ENCODE data around the gene ZBTB1.
A peak's percentile ranks its signal among the peaks of the same experiment; 100 is the strongest.
"Not testable (repeated sequence)": the region's sequence is repeated elsewhere in the genome, so short reads cannot be mapped to it uniquely, and the experiment has no call there.

The ZBTB1 gene

GRCh38 chr14:64500088-64500487, 4.5 kb upstream of the ZBTB1 start:
- no peak for DNase-seq (ENCODE audit: low read depth in 2 of 2)

GRCh38 chr14:64501411-64502171, 3.0 kb upstream of the ZBTB1 start:
- DNase-seq (ENCODE audit: low read depth in 2 of 2) = no peak

- no peak for DNase-seq (ENCODE audit: low read depth in 2 of 2)
These were observed 2.1 kb upstream of the ZBTB1 start for GRCh38 chr14:64502456-64502855.

GRCh38 chr14:64502887-64503433, 1.6 kb upstream of the ZBTB1 start:
- no peak for DNase-seq (ENCODE audit: low read depth in 2 of 2)

- peak; percentile 83 for DNase-seq (ENCODE audit: low read depth in 2 of 2)
These were observed 898 bp upstream of the ZBTB1 start, which contains the start of gene ZBTB25 for GRCh38 chr14:64503434-64504309. ZBTB25 (minus strand) TSS chr14:64503838; CDS start chr14:64490533, 13,305 bp downstream.

- DNase-seq (ENCODE audit: low read depth in 2 of 2) = peak; percentile 73 to 77
These were observed 576 bp downstream of the ZBTB1 start for GRCh38 chr14:64504897-64505794.

- no peak for DNase-seq (ENCODE audit: low read depth in 2 of 2)
These were observed 2.2 kb downstream of the ZBTB1 start for GRCh38 chr14:64506721-64507120.

GRCh38 chr14:64507376-64508156, 3.0 kb downstream of the ZBTB1 start:
- no peak for DNase-seq (ENCODE audit: low read depth in 2 of 2)

- DNase-seq (ENCODE audit: low read depth in 2 of 2) = no peak
These were observed 3.7 kb downstream of the ZBTB1 start for GRCh38 chr14:64508215-64508776.

GRCh38 chr14:64509036-64509435, 4.5 kb downstream of the ZBTB1 start:
- no peak for DNase-seq (ENCODE audit: low read depth in 2 of 2)

- DNase-seq (ENCODE audit: low read depth in 2 of 2) = peak; percentile 43 to 50
These were observed 6.5 kb downstream of the ZBTB1 start for GRCh38 chr14:64510825-64511671.

- DNase-seq (ENCODE audit: low read depth in 2 of 2) = no peak
These were observed 8.7 kb downstream of the ZBTB1 start for GRCh38 chr14:64513271-64513670.

GRCh38 chr14:64515053-64515452, 10.5 kb downstream of the ZBTB1 start:
- DNase-seq (ENCODE audit: low read depth in 2 of 2) = no peak

- DNase-seq (ENCODE audit: low read depth in 2 of 2) = no peak
These were observed 12.4 kb downstream of the ZBTB1 start for GRCh38 chr14:64516969-64517368.

- DNase-seq (ENCODE audit: low read depth in 2 of 2) = not testable (repeated sequence)
These were observed 13.1 kb downstream of the ZBTB1 start for GRCh38 chr14:64517667-64518066.

GRCh38 chr14:64518229-64518628, 13.7 kb downstream of the ZBTB1 start:
- no peak for DNase-seq (ENCODE audit: low read depth in 2 of 2)

GRCh38 chr14:64520699-64521098, 16.1 kb downstream of the ZBTB1 start:
- no peak for DNase-seq (ENCODE audit: low read depth in 2 of 2)

- DNase-seq (ENCODE audit: low read depth in 2 of 2) = no peak
These were observed 18.2 kb downstream of the ZBTB1 start for GRCh38 chr14:64522591-64523355.

- DNase-seq (ENCODE audit: low read depth in 2 of 2) = no peak
These were observed 20.8 kb downstream of the ZBTB1 start for GRCh38 chr14:64525354-64525753.

Measured in activated CD4-positive, alpha-beta T cell treated with anti-CD3 and anti-CD28 coated beads for 24 hours (primary cell).